HG03521 (cell line): ENCODE data around the gene GTF3C4.

Experiments used
- ATAC-seq: cut with Tn5 transposase; IDR thresholded peaks from one replicate; pipeline ENCODE4 v1.9.1; 2021; ENCODE audit warnings: mild to moderate bottlenecking, moderate library complexity; ENCODE audit not compliant: unreplicated experiment

Gene GTF3C4

DNA sequence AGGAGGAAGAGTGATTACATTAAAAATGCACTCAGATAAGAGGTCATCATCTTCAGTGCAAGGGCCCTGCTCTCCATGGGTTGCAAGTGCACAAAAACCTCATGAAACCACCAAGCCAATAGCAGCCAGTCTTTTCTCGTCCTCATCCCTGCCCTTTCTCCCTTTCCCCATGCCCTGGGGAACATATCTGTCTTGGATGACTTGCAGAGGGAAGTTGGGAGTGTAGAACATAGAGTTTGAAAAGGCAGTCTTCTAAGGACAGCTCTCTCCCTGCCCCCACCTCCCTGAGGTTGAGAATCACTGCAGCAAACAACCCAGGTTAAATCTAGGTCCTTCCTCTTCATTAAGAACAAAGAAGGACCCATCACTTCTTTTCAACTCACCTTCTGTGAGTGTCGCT, 22.5 kb upstream of the GTF3C4 start:
- no peak for ATAC-seq

DNA sequence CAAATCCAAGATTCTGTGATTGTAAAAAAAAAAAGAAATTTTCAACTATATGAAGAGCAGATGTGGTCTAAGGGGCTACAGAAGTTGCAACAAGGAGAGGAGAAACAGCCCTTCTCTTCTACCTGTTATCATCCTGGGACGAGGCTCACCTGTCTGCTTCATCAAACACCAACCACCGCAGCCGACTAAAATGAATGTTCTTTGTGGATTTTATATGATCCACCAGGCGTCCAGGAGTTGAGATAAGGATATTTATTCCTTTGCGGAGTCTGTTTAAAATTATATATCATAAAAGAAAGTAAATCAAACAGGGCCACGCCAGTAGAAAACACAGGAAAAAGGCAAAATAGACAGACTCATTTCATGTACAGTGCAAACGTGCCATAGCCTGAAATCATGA, 22.0 kb upstream of the GTF3C4 start:
- ATAC-seq = no peak

DNA sequence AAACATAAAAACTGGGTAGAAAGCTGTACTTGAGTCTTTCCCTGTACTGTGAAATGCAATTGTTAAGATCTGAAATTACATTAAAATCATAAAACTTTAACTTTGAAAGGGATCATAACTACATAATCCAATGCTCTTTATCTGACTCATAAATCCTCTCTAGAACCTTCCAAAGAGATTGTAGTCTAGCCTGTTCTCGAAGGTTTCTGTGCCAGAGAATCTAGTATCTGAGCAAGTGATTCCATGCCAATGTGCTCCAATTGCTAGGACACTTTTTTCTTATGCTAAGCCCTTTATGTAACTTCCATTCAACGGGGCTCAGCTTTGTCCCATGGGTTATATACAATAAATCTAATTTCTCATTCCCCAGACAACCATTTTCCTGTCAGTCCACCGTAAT, 21.6 kb upstream of the GTF3C4 start:
- no peak for ATAC-seq

DNA sequence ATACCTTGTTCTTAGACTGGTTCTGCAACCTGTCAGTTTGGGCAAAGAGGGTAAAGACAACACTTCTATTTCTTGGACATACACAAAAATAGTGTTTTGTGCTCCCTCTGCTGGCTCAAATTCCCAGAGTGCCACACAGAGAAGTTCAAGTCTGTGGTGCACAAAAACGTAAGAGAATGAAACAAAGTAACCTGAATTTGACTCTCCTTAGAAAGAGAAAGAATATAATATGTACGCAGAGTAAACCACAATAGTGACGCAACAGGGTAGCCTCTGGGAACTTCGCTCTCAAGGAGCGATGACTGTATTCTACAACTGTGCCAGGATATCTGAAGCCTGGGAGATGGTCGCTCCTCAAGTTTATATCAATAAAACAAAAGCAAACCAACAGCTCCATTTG, 19.0 kb upstream of the GTF3C4 start:
- ATAC-seq = no peak

DNA sequence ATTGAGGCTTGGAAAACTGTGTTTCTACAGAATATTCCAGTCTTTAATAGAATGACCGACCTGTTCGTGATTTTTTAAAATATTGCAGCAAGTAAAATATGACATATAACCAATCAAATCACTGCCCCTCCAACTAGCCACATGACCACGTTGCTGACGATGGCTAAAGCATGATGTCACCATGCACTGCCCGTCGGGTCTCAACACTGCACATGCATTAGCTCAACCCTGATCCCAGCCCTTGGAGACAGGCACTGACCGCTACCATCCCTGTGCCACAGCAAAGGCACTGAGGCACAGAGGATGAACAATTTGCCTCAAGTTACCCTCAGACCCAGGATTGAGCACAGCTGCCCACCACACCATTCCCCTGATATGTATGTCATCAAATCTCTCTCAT, 14.0 kb upstream of the GTF3C4 start:
- ATAC-seq = no peak

DNA sequence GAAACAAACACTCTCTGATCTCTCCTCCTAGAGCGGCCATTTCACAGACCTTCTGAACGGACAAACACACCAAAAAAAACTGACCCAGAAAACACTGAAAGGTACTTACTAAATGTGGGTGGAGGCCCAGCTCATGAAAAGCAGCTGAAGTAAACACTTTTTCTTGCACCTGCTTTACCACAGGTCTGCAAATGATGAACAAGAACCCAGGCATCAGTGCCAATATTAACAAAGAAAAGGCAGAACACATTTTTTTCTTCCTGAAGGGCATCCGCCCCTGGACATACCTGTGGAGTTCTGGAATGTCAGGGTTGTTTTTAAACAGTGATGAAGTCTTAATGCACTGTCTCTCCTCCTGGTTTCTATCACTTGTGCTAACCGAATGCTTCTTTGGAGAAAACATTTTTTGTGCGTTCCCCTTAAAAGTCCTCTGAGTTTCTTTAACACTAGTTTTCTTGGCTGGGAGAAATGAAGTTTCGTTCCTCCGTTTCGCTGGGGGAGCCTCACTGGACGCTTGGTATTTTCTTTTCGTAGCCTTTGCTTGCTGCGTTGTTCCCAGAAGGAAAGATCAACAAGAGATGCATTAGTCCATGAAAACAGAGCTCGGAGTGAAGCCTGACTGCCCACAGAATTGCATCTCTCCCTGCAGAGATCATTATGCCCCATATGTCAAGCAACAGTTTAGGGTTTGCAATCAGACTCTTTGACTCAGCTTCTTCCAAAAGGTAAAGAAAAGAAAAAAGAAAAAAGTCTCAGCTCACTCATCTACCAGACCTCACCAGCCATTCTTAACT, 7.9 kb upstream of the GTF3C4 start:
- ATAC-seq = no peak

DNA sequence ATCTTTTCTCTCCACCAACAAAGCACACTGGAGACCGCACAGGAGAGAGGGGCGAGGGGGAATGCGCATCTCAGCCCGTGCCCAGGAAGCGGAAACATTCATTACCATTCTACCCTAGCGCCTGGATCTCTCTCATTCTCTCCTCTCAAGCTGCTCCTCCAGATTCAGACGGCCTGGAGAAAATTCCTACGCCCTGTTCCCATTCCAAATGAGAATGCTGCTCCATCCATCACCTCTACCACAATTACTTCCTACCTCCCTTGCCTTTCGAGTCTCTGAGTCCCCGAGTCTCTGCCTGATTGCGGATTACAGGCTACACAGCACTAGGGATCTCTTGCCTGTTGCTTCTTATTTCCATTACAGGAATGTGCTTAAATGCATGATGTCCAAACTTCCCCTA, 7.1 kb upstream of the GTF3C4 start:
- ATAC-seq = no peak

DNA sequence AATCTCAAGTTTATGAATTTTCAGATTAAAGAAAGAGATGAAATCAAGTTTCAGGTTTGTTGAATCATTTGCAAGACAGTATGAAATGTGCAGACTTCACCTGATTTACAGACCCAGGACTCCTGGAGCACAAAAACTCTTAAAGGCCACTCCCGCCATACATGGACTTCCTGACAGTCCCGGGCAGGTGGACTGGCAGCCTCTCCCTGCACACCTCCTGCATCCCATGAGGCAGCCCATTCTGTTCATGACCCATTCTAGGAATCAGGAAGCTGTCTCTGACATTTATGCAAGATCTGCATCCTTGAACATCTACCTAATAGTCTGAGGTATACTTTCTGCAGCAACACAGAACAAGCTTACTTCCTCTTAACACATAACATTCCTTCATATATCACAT, 6.4 kb upstream of the GTF3C4 start:
- ATAC-seq = no peak

DNA sequence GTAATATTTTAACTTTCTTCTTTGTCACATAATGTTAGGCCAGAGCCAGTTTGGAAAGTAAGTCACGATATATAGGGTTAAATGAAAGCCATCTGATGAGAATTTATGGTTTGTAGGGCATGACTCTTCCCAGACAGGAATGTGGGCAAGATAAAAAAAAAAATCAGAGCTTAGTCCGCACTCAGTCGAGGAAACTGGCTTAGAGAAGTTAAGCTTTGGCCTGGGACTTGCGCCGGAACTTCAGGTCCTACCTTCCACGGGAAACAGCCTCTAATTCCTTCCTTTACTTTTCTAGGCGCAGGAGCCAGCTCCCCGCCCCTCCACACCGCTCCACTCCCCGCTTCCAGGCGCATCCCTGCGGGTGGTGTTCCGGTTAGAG, 956 bp upstream of the GTF3C4 start:
- no peak for ATAC-seq

DNA sequence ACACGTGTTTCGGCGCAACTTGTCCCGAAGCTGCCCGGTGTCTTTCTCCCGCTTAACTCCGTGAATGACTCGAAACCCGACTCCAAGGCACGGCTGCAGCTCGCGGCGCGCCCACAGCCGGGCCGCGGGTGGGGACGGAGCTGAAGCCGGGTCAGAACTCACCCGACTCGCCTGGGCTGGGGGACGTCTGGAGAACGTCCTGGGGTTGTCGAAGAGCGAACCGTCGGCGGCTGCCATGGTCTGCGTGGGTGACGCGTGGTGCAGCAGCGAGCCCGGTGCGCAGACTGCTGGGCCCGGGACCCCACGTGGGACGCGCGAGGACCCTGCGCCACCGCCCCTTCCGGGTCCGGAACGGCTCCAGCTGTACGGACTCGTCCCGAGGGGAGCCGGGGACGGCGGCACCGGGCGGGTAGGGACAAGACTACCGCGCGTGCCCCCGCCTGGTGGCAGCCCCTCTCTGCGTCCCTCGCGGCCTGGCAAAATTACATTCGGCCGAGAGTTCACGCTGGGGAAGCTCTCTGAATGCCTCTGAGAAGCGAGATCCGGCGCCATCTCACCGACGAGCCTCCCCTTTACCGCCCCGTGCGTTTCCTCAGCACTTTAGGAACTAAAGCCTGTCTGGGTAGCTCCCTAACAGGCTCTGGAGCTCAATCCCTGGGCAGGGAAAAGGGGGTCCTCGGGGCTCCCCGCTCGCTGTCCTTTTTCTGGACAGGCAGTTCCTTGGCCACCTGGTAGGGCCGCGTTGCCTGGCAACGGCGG, 387 bp upstream of the GTF3C4 start, which contains the start of gene DDX31:
Gene DDX31, minus strand, starts transcription at position 286 of the 759 bp plus-strand sequence. Its CDS starts 49 bp downstream, at position 237.
- ATAC-seq = peak; percentile 80

DNA sequence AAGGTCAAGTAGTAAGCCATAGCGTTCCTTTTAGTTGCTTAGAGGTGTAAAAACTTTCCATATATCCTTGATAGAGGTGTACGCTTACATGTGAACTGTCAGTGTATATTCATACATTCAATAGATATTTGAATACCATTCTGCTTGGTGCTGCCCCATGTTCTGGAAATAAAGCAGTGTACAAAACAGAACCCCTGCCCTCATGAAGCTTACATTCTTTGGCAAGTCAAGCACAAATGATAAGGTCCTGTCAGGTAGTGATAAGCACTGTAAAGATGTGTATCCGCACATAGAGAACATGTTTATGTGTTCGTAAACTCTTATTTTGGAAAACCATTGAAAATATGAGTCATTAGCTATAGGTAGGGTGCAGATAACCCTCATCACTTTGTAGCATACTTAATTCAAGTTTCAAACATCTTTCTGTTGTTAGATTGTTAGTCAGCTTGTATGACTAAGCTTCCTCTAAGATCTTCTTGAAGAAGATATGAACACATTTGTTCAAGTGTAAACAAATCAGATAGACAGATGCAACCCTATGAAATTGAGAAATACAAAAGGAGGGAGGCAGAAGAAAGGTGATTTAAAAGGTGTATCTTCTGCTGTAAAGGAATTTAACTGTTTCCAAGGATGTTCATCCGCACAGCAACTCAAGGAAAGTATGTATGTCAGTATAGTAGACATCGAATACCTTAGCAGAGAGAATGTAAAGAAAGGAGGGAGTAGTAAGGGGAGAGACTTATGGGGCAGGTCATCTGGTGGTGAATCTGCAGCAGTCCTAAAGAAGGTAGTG, 1.6 kb downstream of the GTF3C4 start:
- ATAC-seq = no peak

DNA sequence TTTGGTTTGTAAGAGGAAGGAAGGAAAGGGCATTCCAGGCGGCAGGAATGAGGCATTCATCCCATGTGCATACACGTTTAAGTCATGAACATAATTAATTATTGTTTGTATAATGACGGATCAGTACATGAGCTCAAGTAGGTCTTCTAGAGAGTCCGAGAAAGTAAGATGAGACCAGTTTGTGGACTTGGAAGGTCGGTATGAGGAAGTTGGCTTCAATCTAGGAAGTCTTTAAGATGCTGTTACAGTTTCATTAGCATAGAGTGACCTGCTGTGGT, 2.1 kb downstream of the GTF3C4 start:
- no peak for ATAC-seq

DNA sequence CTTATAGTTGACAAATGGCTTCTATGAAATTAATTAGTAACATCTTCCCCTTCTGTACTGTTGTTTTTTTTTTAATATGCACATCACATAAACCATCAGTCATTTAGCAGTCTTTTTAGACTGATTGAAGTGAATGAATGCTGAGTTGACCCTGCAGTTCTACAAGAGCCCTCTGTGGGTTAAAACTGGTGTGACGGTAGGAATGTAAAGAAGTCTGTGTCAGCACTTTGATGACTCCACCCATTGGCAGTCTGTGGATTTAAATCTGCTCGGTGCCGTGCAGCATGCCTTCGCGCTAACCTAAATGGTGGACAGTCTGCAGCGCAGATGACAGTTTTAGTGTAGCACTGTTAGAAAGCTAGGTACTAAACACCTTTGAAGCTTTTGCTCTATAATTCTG, 3.1 kb downstream of the GTF3C4 start:
- ATAC-seq = no peak

DNA sequence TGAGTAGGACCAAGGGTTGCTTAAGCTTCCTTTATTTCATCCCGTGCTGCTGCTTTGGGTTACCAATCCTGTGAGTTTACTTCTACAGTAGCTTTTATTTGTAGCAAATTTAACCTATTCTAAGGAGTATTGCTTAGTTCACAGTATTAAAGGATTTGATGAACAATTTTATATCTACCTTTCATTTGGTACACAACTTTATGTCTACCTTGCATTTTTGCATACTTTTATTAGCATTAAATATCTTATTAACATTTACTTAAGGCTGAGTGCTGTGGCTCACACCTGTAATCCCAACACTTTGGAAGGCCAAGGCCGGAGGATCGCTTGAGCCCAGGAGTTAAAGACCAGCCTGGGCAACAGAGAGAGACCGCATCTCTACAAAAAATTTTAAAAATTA, 4.2 kb downstream of the GTF3C4 start:
- ATAC-seq = no peak

DNA sequence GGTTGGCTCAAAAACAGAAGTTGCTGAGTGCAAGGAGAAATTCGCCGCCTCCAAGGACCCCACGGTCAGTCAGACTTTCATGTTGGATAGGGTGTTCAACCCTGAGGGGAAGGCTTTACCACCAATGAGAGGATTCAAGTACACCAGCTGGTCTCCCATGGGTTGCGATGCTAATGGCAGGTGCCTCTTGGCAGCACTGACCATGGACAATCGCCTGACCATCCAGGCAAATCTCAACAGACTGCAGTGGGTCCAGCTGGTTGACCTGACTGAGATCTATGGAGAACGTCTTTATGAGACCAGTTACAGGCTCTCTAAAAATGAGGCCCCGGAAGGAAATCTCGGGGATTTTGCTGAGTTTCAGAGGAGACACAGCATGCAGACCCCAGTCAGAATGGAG, 7.7 kb downstream of the GTF3C4 start:
- no peak for ATAC-seq

DNA sequence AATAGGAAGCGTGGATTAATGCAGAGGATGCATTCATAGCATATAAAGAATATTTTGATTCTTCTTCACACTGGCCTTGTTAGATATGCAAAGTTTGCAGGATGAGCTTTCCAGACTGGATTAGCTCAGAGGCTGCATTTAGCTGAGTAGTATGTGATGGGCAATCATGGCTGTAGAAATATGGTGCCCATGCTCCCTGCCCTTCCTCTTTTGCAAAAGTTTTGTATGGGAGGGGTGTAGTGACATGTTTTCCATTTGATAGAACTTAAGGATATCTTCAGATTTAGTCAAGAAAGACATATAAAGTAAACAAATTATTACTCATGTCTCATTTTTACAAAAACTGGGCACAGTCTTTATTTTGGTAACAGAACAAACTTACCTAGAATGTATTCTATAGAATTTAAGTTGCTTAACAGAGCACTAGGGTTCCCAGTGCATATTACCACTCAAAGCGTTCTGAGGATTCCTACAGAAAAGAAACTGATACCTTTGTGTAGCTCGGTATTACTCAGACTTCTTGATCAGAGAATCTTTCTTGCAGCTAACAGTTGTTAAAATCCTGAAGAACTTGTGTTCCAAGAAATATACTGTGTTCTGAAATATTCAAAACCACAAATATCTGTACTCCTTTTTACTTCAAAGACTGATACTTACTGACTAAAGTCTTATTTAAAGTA, 9.8 kb downstream of the GTF3C4 start:
- ATAC-seq = no peak

DNA sequence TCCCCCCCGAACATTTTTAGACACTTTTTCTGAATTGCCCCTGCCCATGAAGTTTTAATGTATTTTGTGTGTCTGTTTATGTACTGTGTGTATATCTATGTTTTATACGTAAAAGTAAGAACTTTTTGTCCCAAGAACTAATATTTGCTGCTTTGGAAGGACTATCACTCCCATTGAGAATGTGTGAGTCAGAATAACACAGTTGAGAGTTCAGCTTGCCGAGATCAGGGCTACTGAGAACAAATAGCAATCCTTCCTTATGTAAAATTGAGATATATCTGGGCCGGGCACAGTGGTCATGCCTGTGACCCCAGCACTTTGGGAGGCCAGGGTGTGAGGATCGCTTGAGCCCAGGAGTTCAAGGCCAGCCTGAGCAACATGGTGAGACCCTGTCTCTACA, 11.3 kb downstream of the GTF3C4 start:
- ATAC-seq = no peak

DNA sequence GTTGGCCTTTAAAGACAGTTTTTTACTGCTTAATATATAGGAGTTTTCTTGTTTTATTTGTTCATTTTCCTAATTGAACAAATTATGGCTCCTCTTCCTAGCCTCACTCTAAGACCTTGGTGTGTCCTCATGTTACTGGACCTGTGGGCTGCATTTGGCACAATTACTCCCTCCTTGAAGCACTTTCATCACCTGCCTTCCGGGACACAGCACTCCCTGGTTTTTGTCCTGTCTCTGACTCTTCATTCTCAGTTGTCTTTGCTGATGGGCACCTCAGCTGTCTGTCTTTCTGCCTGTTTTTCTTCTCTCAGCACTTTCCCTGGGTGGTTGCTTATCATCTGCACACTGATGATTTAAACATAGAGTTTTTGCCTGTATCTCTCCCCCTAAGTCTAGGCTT, 13.6 kb downstream of the GTF3C4 start:
- no peak for ATAC-seq

DNA sequence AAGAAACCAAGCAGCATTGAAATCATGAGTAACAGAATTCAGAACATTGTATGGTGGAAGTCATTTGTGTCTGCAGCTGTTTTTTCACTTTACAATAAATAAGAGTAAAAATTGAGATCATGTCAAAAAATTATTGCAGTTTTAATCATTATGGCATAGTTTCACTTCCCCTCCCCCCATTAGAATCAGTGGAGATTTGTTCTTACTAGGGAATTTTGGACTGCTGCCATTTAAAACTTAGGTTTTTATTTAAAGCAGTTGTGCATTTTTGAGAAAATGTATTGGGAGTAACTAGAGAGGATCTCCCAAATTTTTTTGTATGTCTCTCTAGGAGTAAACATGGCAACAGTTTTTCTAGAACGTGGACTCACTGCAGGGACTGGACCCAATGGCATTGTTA, 20.4 kb downstream of the GTF3C4 start:
- no peak for ATAC-seq

DNA sequence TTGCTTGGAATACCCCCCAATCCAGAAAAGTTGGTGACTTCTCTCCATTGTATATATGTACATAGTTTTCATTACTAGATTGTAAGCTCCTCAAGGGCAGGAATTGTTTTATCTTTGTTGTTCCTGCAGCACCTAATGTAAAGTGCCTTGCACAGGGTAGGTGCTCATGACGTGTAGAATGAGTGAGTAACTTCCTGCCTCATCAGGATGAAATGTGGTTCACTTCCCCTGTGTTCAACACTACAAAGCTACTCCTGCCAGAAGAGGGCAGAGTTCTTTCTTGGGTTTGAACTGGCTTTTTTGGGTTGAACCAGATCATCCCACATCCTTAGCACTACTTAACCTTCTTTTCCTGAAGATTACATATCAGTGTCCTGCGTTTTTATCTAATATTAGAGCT, 23.9 kb downstream of the GTF3C4 start:
- no peak for ATAC-seq

DNA sequence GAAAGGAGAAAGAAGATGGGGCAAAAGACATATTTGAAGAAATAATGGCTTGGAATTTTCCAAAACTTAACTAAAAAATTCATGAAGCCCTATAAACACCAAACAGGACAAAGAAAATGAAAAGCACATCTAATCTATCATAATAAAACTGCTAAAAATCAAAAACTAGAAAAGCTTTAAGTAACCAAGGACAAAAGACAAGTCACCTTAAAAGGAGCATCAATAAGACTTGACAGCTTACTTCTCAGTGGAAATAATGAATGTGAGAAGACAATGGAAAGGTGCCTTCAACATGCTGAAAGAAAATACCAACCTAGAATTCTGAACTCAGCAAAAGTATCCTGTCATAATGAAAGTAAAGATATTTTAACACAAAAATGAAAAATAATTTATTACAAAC, 27.0 kb downstream of the GTF3C4 start:
- ATAC-seq = no peak
